ENCODE results near the gene HBD.

The HBD gene

DNA sequence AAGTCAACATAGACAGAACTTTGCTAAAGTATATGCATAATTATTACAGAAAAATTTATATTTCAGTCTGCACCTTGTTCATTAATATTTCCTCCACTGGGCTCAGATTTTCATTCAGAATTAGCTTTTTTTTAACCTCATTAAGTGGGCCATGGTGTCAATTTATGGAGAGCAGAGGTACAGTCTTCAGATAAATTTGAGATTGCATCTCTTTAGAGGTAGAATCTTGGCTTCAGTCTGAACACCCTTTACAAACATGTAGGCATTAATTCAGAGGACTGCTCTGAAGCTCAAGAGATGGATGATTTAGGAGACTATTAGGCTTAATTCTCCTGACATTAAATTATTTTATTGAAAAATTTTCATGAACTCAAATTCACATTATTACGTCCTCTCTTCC, 4.0 kb downstream of the HBD start:
- no peak for DNase-seq

- no peak for DNase-seq
Measured at GRCh38 chr11:5229796-5230195, 4.5 kb downstream of the HBD start.

DNA sequence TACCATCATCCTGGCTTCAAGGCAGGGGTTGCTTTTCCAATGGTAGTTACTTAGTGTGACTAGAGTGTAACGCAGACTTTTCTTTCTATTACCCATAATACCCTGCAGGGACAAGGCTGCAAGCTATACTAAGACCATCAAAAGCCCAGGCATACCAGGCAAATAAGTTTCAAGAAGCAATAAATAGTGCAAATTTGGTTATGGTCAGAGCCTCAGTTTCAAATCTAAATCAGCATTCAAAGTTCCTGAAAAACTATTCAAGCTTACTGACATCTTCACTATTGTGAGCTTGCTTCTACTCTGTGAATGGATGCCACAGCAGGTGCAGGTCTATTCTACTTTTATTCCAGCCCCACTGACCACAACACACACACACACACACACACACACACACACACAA, 4.9 kb downstream of the HBD start:
- DNase-seq: no peak

GRCh38 chr11:5228124-5228523, 6.2 kb downstream of the HBD start:
- no peak for DNase-seq

DNA sequence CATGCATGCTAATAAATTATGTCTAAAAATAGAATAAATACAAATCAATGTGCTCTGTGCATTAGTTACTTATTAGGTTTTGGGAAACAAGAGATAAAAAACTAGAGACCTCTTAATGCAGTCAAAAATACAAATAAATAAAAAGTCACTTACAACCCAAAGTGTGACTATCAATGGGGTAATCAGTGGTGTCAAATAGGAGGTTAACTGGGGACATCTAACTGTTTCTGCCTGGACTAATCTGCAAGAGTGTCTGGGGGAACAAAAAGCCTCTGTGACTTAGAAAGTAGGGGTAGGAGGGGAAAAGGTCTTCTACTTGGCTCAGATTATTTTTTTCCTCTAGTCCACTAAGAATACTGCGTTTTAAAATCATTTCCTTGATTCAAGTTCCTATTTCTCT, 6.6 kb downstream of the HBD start:
- DNase-seq: no peak

DNA sequence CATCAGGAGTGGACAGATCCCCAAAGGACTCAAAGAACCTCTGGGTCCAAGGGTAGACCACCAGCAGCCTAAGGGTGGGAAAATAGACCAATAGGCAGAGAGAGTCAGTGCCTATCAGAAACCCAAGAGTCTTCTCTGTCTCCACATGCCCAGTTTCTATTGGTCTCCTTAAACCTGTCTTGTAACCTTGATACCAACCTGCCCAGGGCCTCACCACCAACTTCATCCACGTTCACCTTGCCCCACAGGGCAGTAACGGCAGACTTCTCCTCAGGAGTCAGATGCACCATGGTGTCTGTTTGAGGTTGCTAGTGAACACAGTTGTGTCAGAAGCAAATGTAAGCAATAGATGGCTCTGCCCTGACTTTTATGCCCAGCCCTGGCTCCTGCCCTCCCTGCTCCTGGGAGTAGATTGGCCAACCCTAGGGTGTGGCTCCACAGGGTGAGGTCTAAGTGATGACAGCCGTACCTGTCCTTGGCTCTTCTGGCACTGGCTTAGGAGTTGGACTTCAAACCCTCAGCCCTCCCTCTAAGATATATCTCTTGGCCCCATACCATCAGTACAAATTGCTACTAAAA, 7.5 kb downstream of the HBD start, which contains the start of gene HBB:
Gene HBB, minus strand, starts transcription at position 340 of the 579 bp plus-strand sequence. Its CDS starts 50 bp downstream, at position 290.
- no peak for DNase-seq

DNA sequence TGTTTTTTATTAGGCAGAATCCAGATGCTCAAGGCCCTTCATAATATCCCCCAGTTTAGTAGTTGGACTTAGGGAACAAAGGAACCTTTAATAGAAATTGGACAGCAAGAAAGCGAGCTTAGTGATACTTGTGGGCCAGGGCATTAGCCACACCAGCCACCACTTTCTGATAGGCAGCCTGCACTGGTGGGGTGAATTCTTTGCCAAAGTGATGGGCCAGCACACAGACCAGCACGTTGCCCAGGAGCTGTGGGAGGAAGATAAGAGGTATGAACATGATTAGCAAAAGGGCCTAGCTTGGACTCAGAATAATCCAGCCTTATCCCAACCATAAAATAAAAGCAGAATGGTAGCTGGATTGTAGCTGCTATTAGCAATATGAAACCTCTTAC, 8.8 kb downstream of the HBD start:
- DNase-seq: no peak

DNA sequence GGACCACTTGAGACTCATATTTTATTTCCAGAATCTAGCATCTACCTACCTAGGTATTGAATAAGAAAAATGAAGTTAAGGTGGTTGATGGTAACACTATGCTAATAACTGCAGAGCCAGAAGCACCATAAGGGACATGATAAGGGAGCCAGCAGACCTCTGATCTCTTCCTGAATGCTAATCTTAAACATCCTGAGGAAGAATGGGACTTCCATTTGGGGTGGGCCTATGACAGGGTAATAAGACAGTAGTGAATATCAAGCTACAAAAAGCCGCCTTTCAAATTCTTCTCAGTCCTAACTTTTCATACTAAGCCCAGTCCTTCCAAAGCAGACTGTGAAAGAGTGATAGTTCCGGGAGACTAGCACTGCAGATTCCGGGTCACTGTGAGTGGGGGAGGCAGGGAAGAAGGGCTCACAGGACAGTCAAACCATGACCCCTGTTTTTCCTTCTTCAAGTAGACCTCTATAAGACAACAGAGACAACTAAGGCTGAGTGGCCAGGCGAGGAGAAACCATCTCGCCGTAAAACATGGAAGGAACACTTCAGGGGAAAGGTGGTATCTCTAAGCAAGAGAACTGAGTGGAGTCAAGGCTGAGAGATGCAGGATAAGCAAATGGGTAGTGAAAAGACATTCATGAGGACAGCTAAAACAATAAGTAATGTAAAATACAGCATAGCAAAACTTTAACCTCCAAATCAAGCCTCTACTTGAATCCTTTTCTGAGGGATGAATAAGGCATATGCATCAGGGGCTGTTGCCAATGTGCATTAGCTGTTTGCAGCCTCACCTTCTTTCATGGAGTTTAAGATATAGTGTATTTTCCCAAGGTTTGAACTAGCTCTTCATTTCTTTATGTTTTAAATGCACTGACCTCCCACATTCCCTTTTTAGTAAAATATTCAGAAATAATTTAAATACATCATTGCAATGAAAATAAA, 9.5 kb downstream of the HBD start:
- DNase-seq: no peak

DNA sequence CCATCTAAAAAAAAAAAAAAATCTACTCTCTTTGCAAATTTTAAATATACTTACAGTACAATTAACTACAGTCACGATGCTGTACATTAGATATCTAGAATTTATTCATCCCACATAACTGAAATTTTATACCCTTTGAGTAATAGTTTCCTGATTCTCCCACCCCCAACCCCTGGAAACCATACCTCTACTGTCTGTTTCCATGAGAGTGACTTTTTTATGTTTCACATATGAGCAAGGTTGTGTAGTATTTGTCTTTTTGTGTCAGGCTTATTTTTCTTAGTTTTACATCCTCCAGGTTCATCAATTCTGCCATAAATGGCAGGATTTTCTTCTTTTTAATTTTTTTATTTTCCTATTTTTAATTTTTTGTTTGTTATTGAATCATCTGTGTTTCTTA, 10.6 kb downstream of the HBD start:
- DNase-seq: no peak

DNA sequence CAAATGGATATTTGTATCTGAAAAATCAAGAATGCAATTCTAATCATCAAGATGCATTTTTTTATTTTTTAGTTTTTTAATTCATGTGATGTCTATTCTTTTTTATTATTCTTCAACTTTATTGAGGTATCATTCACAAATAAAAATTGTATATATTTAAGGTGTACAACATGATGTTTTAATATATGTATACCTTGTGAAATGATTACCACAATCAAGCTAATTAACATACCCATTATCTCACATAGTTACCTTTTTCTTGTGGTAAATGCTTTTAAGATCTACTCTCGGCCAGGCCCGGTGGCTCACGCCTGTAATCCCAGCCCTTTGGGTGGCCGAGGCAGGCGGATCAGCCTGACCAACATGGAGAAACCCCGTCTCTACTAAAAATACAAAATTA, 11.1 kb downstream of the HBD start:
- no peak for DNase-seq

GRCh38 chr11:5210376-5210885, 23.9 kb downstream of the HBD start:
- DNase-seq: no peak

DNA sequence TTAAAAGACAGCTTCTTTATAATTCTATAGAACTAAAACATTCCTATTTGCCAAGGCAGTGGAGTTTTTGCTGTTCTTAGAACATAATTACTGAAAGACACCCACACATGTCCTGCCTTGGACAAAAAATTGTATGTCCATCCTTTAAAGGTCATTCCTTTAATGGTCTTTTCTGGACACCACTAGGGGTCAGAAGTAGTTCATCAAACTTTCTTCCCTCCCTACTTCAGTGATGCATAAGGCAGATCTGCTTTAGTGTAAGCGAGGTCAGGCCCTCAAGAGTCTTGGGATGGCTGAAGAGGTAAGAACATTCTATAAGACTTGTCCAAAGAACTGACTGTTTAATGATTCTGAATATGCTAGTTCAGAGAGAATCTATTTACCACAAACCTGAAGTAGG, 29.5 kb downstream of the HBD start:
- DNase-seq: peak; percentile 22

DNA sequence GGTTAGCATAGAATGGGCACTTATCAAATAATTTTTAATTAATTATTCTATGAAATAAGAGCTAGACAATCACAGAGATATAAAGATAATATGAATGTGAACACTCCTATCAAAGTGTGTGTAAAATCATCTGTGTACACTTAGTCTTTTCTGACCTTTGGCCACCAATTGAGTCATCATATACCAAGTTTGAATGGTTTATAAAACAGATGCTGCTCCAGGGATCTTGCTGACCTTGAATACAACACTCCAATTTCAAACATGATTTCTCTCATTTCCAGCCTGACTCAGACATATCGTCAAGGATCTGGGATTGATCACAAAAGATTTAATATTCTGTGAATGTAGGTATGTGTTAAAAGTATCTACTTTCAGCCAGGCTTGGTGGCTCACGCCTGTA, 30.9 kb downstream of the HBD start:
- no peak for DNase-seq

DNA sequence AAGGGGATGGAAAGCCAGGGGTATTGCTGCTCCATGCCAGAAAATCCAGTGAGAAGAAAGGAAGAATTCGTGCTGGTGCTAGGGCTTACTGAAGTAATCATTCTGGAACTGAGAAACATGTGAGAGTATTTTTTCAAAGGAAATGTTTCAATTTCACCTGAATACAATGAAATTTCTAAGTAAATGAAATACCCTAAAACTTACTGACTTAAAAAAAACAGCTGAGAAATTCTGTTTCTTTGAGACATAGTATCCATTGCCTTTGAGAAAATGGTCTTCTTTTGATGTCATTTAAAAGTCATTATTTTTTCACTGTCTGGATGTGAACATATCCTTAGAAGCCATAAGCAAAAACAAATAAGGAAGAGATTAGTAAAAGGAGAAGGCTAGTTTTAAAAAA, 33.7 kb downstream of the HBD start, which contains the start of gene OR51V1:
Gene OR51V1, minus strand, starts transcription at position 101 of the 400 bp plus-strand sequence. Its CDS starts 0 bp downstream, at position 101.
- DNase-seq: no peak

DNA sequence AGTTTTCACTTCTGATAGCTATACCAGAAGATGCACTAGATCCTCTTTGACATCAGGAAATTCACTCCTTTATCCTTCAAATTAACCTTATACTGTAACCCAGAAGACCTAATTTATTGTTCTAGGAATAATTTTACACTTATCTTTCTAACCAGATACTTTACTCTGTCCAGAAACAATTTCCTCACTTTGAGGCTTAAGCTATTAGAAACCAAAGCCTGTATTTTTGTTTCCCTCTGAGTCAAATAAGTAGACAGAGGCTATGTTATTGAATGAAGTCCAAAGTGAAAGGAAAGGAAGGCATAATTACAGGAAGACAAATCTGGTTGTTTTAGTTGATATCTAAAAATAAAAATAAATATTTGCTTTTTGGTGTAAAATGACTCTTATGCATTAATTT, 36.0 kb downstream of the HBD start:
- DNase-seq: no peak

DNA sequence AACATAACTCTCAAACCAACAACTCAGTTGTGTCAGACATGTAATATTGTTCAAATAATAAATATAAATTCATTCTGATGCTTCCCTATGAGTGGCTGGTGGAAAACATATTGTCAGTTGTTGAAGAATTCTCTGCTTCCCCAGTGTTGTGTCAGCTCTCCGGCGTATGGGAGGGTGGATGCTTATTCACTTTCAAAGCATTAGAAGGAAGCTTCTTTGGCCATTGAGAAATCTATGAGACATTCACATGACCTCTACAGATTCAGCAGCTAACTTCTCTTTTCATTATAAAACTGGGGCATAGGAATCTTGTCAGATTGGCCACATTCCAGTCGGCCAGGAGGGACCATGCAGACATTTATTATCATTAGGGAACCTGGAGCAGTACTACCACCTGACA, 36.7 kb downstream of the HBD start:
- no peak for DNase-seq

DNA sequence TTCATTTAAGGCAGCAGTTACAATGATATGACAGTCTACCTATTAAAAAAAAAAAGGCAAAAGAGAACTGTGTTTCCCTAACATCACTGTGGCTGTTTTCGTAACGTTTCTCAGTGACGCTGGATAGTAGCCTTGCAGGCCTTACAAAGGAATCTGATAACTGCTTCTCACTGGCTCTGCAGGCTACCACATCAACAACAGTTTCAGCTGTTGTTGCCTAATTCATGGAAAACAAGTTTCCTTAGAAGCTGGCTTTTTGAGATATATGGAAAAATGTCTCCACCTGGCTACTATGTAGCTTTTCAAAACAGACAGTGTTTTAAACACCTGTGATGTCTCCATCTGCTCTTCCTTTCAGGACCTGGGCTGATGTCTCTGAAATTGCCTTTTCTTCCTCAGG, 37.6 kb downstream of the HBD start:
- DNase-seq: no peak

- no peak for DNase-seq
Measured at GRCh38 chr11:5196067-5196466, 38.2 kb downstream of the HBD start.

DNA sequence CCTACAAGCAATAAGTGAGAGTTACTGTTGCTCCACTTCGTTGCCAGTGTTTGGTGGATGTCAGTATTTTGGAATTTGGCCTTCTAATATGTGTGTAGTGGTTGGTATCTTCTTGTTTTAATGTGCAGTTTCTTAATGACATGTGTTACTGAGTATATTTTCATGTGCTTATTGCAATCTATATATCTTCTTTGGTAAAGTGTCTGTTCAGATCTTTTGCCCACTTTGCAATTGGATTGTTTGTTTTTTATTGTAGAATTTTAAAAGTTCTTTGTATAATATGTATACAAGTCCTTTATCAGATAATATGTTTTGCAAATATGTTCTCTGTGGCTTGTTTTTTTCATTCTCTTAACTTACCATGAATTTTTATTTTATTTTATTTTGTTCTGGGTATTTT, 41.5 kb downstream of the HBD start:
- no peak for DNase-seq

- no peak for DNase-seq
Measured at GRCh38 chr11:5188201-5188600, 46.1 kb downstream of the HBD start.
